Midbrain (tissue), 1 donor: Measurements from ENCODE around the gene TMEM94.
"Not testable (repeated sequence)": the region's sequence is repeated elsewhere in the genome, so short reads cannot be mapped to it uniquely, and the experiment has no call there.

ENCODE experiments used
- DNase-seq: peaks from one replicate; lab custom pipeline; 2025; lab: John Stamatoyannopoulos, UW

The TMEM94 gene

GRCh38 chr17:75511270-75511609 is 54.8 kb downstream of the TMEM94 start:
- no peak for DNase-seq

- DNase-seq: no peak
Measured at GRCh38 chr17:75511610-75512575, 55.5 kb downstream of the TMEM94 start.

GRCh38 chr17:75512926-75513640 is 56.6 kb downstream of the TMEM94 start:
- no peak for DNase-seq

GRCh38 chr17:75513641-75514000 is 57.2 kb downstream of the TMEM94 start:
- no peak for DNase-seq

GRCh38 chr17:75514299-75514918 is 58.0 kb downstream of the TMEM94 start:
- no peak for DNase-seq

GRCh38 chr17:75514919-75515495 is 58.6 kb downstream of the TMEM94 start:
- DNase-seq: no peak

- DNase-seq: peak; percentile 95
Measured at GRCh38 chr17:75515496-75516254, 59.2 kb downstream of the TMEM94 start, which contains the start of gene CASKIN2. TSS of gene CASKIN2 (minus strand) at chr17:75515537. CDS start at chr17:75513804, 1,733 bp downstream.

GRCh38 chr17:75516255-75516618 is 59.8 kb downstream of the TMEM94 start, which contains the start of gene TSEN54:
TSS of gene TSEN54 (plus strand) at chr17:75516528. CDS start at chr17:75516561, 33 bp downstream.
- peak; percentile 92 for DNase-seq

GRCh38 chr17:75516619-75517296 is 60.3 kb downstream of the TMEM94 start:
- DNase-seq: no peak

GRCh38 chr17:75517297-75517865 is 60.9 kb downstream of the TMEM94 start:
- DNase-seq: no peak

GRCh38 chr17:75518201-75518600 is 61.8 kb downstream of the TMEM94 start:
- DNase-seq: no peak

- no peak for DNase-seq
Measured at GRCh38 chr17:75518983-75519537, 62.6 kb downstream of the TMEM94 start.

- not testable (repeated sequence) for DNase-seq
Measured at GRCh38 chr17:75520413-75520812, 64.0 kb downstream of the TMEM94 start.

GRCh38 chr17:75521290-75521689 is 64.9 kb downstream of the TMEM94 start:
- no peak for DNase-seq

GRCh38 chr17:75521951-75522727 is 65.7 kb downstream of the TMEM94 start:
- no peak for DNase-seq

GRCh38 chr17:75523647-75524046 is 67.2 kb downstream of the TMEM94 start:
- no peak for DNase-seq

GRCh38 chr17:75524269-75524969 is 68.0 kb downstream of the TMEM94 start:
- DNase-seq: no peak

GRCh38 chr17:75524970-75525805 is 68.8 kb downstream of the TMEM94 start, which contains the start of gene LLGL2:
TSS of gene LLGL2 (plus strand) at chr17:75525697. CDS start at chr17:75543427, 17,730 bp downstream.
- peak; percentile 58 for DNase-seq
